Liver (tissue), 9 donors: ENCODE data around the gene INSR. TPM values are rescaled to one million over a fixed set of nuclear protein-coding genes. Genes with fewer than 3 reads are reported as not detected.

Experiments used
- DNase-seq: peaks from one replicate; pipeline ENCODE4 v3.0.0-alpha.2; 2017; ENCODE audit warnings: low spot score
- H3K27ac ChIP-seq, 2 donors: one replicate each; pipeline ENCODE4 v1.7.0; 2013; ENCODE audit warnings: inconsistent platforms in 2 of 2, low read length in 2 of 2, control low read depth in 1 of 2, low read depth in 1 of 2, mild to moderate bottlenecking in 1 of 2
- H3K27me3 ChIP-seq, 4 donors: one replicate each; pipeline versions ENCODE4 v1.6.1 to v1.7.0; 2013; ENCODE audit warnings: low read length in 3 of 4, inconsistent platforms in 1 of 4, mild to moderate bottlenecking in 1 of 4, moderate library complexity in 1 of 4; ENCODE audit not compliant: control insufficient read depth in 4 of 4, insufficient read depth in 4 of 4
- H3K36me3 ChIP-seq, 4 donors: one replicate each; pipeline versions ENCODE4 v1.6.1 to v1.7.0; 2013; ENCODE audit warnings: low read length in 3 of 4, mild to moderate bottlenecking in 3 of 4, low read depth in 1 of 4, moderate library complexity in 1 of 4; ENCODE audit not compliant: control insufficient read depth in 4 of 4, insufficient read depth in 3 of 4
- H3K4me1 ChIP-seq, 4 donors: one replicate each; pipeline versions ENCODE4 v1.6.1 to v1.7.0; 2013; ENCODE audit warnings: low read length in 3 of 4, mild to moderate bottlenecking in 3 of 4, moderate library complexity in 1 of 4; ENCODE audit not compliant: control insufficient read depth in 4 of 4, insufficient read depth in 4 of 4
- H3K4me3 ChIP-seq, 3 donors: one replicate each; pipeline versions ENCODE4 v1.6.1 to v1.7.0; 2013; ENCODE audit warnings: low read length in 3 of 3, control low read depth in 1 of 3, low read depth in 1 of 3, mild to moderate bottlenecking in 1 of 3
- H3K9ac ChIP-seq, 2 donors: one replicate each; pipeline ENCODE4 v1.7.0; 2013; ENCODE audit warnings: low read length in 2 of 2, mild to moderate bottlenecking in 2 of 2, moderate library complexity in 2 of 2, control low read depth in 1 of 2, low read depth in 1 of 2
- H3K9me3 ChIP-seq, 4 donors: one replicate each; pipeline versions ENCODE4 v1.6.1 to v1.7.0; 2013; ENCODE audit warnings: low read length in 3 of 4; ENCODE audit not compliant: control insufficient read depth in 4 of 4
- CTCF ChIP-seq: fragments of 150-350 bp; IDR thresholded peaks from 2 replicates; pipeline ENCODE4 v1.5.1; 2017; ENCODE audit warnings: improper control_type of control experiment, low read depth, low read length; ENCODE audit not compliant: missing input control
- FOXA1 ChIP-seq: IDR thresholded peaks from 2 replicates; pipeline ENCODE4 v1.6.1; 2016; ENCODE audit warnings: antibody characterized with exemption
- FOXA2 ChIP-seq: IDR thresholded peaks from 2 replicates; pipeline ENCODE4 v1.6.1; 2016; ENCODE audit warnings: antibody characterized with exemption
- HNF4A ChIP-seq, 2 donors: conservative IDR thresholded peaks; 2 replicates each; pipeline ENCODE4 v1.6.1; 2016; ENCODE audit warnings: antibody characterized with exemption in 2 of 2, mild to moderate bottlenecking in 2 of 2
- HNF4G ChIP-seq: IDR thresholded peaks from 2 replicates; pipeline ENCODE4 v1.6.1; 2016; ENCODE audit warnings: antibody characterized with exemption
- RXRA ChIP-seq, 2 donors: IDR thresholded peaks; 2 replicates each; pipeline ENCODE4 v1.6.1; 2017 to 2018; ENCODE audit warnings: antibody characterized with exemption in 2 of 2, mild to moderate bottlenecking in 1 of 2
- SP1 ChIP-seq: IDR thresholded peaks from 2 replicates; pipeline ENCODE4 v1.6.1; 2018; ENCODE audit warnings: antibody characterized with exemption, mild to moderate bottlenecking
- YY1 ChIP-seq: IDR thresholded peaks from 2 replicates; pipeline ENCODE4 v1.6.1; 2016; ENCODE audit warnings: antibody characterized with exemption, mild to moderate bottlenecking
- WGBS: extraction: QIAGEN DNeasy Blood & Tissue Kit; methylation state at CpG from one replicate; pipeline ENCODE4 v1.1.7; 2013; 5-methylcytosine and 5-hydroxymethylcytosine counted together
- polyA plus RNA-seq, 2 donors: library from polyadenylated mRNA; stranded (reverse) in 1 of 2; unstranded in 1 of 2; fragments of 200-250 nt in 1 of 2; fragments of >200 nt in 1 of 2; fragmentation: Nextera tagmentation in 1 of 2; extraction: Ambion mirVana in 1 of 2; gene quantifications; one replicate each; pipeline versions ENCODE4 v1.2.1 to v1.2.3, GENCODE V29; 2013 to 2015
- total RNA-seq, 2 donors: library from RNA; depleted of rRNA; stranded (reverse); fragments of >200 nt; gene quantifications; one replicate each; pipeline ENCODE4 v1.2.3, GENCODE V29; 2014
- TF ChIP-seq, protein P1 (sequence below): IDR thresholded peaks from 2 replicates; pipeline ENCODE4 v1.6.1; 2016; ENCODE audit warnings: antibody characterized with exemption
- donor health status: healthy.
- donor health status: healthy.
- donor health status: healthy.
- donor health status: healthy.
- donor health status: healthy.

INSR gene
- total and polyA plus RNA-seq, 4 donors: 16.5 to 97.5 (median 50.8) TPM

DNA sequence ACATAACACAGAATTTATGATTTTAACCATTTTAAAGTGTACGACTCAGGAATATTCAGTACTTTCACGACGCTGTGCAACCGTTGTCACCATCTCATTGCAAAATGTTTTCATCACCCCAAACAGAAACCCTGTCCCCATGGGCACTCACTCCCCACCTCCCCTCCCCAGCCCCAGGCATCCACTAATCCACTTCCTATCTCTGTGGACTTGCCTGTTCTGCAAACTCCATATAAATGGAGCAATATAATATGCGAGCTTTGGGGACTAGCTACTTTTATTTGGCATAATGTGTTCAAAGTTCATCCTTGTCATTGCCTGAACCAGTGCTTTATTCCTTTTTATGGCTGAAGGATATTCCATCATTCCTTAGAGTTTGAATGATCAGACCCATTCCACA is 7.3 kb upstream of the INSR start:
- DNase-seq: no peak
- Histone ChIP-seq H3K27ac (no peak overlapping the region), H3K9ac (no peak overlapping the region), H3K36me3 (no peaks in the 10 kb centered on the region), H3K4me3 (no peak overlapping the region), H3K4me1 (no peaks in the 10 kb centered on the region), H3K27me3 (no peaks in the 10 kb centered on the region), H3K9me3 (no peaks in the 10 kb centered on the region)
- WGBS: 83% methylated on average over 5 of the region's 5 CpGs
- TF ChIP-seq SP1 (no peak), RXRA (IDR thresholded peaks at IDR 0.05) (no peak), CTCF (no peak), FOXA2 (no peak), HNF4G (no peak), FOXA1 (no peak), YY1 (no peak), HNF4A (conservative IDR thresholded peaks at IDR 0.05) (no peak)
- TF ChIP-seq, protein P1, sequence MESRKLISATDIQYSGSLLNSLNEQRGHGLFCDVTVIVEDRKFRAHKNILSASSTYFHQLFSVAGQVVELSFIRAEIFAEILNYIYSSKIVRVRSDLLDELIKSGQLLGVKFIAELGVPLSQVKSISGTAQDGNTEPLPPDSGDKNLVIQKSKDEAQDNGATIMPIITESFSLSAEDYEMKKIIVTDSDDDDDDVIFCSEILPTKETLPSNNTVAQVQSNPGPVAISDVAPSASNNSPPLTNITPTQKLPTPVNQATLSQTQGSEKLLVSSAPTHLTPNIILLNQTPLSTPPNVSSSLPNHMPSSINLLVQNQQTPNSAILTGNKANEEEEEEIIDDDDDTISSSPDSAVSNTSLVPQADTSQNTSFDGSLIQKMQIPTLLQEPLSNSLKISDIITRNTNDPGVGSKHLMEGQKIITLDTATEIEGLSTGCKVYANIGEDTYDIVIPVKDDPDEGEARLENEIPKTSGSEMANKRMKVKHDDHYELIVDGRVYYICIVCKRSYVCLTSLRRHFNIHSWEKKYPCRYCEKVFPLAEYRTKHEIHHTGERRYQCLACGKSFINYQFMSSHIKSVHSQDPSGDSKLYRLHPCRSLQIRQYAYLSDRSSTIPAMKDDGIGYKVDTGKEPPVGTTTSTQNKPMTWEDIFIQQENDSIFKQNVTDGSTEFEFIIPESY: no peak

DNA sequence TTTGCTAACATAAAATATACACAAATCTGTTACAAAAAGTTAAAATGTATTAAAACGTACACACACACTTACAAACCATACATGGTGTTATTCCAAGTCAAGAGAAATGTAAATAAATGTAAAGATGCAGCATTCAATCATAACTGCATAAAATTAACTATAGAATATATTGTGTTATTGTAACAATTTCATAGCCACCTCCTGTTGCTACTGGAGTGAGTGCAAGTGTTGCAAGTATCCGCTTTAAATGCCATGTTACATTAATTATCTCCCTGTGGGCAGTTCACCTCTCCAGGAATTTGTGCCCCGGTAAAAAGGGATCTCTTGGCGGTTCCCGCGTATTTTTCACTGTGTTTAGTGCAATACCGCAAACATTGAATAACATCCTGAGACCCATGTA is 3.5 kb upstream of the INSR start:
- Histone ChIP-seq H3K9ac (no peak overlapping the region), H3K4me1 (peaks cover 2 to 16% (median 9%) of the 10 kb centered on the region in 4 donors), H3K9me3 (no peaks in the 10 kb centered on the region), H3K27me3 (no peaks in the 10 kb centered on the region), H3K27ac (no peak overlapping the region), H3K36me3 (no peaks in the 10 kb centered on the region), H3K4me3 (no peak overlapping the region)
- WGBS: 77% methylated on average over 7 of the region's 7 CpGs
- DNase-seq: no peak
- no peak for TF ChIP-seq HNF4A (conservative IDR thresholded peaks at IDR 0.05)

GRCh38 chr19:7295912-7296536 is 1.8 kb upstream of the INSR start:
- Histone ChIP-seq H3K27me3 (no peaks in the 10 kb centered on the region), H3K4me1 (peaks cover 2 to 20% (median 11%) of the 10 kb centered on the region in 4 donors), H3K27ac (peak overlapping the region in 1 of 2 donors; percentile 35), H3K36me3 (no peaks in the 10 kb centered on the region), H3K9me3 (no peaks in the 10 kb centered on the region), H3K9ac (no peak overlapping the region), H3K4me3 (no peak overlapping the region)
- 65% methylated on average over 6 of the region's 6 CpGs for WGBS
- TF ChIP-seq FOXA1: no peak
- peak in 1 of 2 donors; percentile 11 for TF ChIP-seq HNF4A (conservative IDR thresholded peaks at IDR 0.05)
- TF ChIP-seq FOXA2: peak; percentile 12
- DNase-seq: no peak
